ENCODE results near the gene MYZAP. TPM values are rescaled to one million over a fixed set of nuclear protein-coding genes. Genes with fewer than 3 reads are reported as not detected.

Gene MYZAP
- total and polyA plus RNA-seq, 2 of the 13 experiments (the other 11 are each of a cell fraction or from before 2014, with no cell fraction given), result not detected

DNA sequence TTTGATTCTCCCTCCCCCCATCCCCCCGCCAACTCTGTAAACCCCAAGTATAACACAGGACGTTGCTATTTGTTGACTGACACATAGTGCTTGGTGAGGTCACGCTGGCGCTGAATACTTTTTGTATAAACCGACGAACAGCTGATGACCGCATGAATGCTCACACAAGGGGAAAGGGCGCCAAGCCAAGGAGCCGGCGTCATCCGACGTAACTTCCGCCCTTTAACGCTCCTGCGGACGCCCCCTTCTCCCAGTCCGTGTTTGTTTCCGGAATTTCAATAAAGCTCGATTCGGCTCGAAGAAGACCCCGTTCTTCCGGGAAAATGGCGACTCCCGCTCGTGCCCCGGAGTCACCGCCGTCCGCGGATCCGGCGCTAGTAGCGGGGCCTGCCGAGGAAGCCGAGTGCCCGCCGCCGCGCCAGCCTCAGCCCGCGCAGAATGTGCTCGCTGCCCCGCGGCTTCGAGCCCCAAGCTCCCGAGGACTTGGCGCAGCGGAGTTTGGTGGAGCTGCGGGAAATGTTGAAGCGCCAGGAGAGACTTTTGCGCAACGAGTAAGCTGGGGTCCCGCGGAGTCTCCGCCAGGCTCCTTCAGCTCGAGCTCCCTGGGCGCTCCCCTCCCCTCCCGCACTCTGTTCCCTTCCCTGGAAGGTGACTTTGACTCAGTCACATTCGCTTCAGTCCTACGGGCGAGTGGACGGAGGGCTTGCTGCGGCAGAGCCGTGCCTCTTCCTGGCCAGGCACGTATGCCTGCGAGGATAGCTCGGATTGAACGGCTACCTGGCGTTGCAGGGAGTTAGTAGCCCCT is 114.9 kb downstream of the MYZAP start, which contains the start of gene POLR2M (continued):
- TF ChIP-seq DBP (CRISPR knock-in tag; IDR thresholded peaks at IDR 0.05; ENCODE audit: not compliant biosample characterization), result no peak
- no peak for TF ChIP-seq TEAD2 (CRISPR knock-in tag; IDR thresholded peaks at IDR 0.05)
- peak; percentile 13; the same call in 1 of the 2 replicates for TF ChIP-seq ZNF12 (CRISPR knock-in tag; IDR thresholded peaks at IDR 0.05)
- no peak for TF ChIP-seq ZBTB8A (CRISPR knock-in tag; IDR thresholded peaks at IDR 0.05; ENCODE audit: borderline replicate concordance, low read depth)
- TF ChIP-seq, protein P1, sequence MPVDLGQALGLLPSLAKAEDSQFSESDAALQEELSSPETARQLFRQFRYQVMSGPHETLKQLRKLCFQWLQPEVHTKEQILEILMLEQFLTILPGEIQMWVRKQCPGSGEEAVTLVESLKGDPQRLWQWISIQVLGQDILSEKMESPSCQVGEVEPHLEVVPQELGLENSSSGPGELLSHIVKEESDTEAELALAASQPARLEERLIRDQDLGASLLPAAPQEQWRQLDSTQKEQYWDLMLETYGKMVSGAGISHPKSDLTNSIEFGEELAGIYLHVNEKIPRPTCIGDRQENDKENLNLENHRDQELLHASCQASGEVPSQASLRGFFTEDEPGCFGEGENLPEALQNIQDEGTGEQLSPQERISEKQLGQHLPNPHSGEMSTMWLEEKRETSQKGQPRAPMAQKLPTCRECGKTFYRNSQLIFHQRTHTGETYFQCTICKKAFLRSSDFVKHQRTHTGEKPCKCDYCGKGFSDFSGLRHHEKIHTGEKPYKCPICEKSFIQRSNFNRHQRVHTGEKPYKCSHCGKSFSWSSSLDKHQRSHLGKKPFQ (CRISPR knock-in tag; IDR thresholded peaks at IDR 0.05; ENCODE audit: insufficient replicate concordance), result peak; percentile 35
- 0 out of 2 replicates have a peak, but pooled peaks have one; percentile 24 for TF ChIP-seq ZNF33B (CRISPR knock-in tag; IDR thresholded peaks at IDR 0.05)
- TF ChIP-seq, protein P2, sequence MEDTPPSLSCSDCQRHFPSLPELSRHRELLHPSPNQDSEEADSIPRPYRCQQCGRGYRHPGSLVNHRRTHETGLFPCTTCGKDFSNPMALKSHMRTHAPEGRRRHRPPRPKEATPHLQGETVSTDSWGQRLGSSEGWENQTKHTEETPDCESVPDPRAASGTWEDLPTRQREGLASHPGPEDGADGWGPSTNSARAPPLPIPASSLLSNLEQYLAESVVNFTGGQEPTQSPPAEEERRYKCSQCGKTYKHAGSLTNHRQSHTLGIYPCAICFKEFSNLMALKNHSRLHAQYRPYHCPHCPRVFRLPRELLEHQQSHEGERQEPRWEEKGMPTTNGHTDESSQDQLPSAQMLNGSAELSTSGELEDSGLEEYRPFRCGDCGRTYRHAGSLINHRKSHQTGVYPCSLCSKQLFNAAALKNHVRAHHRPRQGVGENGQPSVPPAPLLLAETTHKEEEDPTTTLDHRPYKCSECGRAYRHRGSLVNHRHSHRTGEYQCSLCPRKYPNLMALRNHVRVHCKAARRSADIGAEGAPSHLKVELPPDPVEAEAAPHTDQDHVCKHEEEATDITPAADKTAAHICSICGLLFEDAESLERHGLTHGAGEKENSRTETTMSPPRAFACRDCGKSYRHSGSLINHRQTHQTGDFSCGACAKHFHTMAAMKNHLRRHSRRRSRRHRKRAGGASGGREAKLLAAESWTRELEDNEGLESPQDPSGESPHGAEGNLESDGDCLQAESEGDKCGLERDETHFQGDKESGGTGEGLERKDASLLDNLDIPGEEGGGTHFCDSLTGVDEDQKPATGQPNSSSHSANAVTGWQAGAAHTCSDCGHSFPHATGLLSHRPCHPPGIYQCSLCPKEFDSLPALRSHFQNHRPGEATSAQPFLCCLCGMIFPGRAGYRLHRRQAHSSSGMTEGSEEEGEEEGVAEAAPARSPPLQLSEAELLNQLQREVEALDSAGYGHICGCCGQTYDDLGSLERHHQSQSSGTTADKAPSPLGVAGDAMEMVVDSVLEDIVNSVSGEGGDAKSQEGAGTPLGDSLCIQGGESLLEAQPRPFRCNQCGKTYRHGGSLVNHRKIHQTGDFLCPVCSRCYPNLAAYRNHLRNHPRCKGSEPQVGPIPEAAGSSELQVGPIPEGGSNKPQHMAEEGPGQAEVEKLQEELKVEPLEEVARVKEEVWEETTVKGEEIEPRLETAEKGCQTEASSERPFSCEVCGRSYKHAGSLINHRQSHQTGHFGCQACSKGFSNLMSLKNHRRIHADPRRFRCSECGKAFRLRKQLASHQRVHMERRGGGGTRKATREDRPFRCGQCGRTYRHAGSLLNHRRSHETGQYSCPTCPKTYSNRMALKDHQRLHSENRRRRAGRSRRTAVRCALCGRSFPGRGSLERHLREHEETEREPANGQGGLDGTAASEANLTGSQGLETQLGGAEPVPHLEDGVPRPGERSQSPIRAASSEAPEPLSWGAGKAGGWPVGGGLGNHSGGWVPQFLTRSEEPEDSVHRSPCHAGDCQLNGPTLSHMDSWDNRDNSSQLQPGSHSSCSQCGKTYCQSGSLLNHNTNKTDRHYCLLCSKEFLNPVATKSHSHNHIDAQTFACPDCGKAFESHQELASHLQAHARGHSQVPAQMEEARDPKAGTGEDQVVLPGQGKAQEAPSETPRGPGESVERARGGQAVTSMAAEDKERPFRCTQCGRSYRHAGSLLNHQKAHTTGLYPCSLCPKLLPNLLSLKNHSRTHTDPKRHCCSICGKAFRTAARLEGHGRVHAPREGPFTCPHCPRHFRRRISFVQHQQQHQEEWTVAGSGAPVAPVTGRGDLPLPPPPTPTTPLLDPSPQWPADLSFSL (CRISPR knock-in tag; IDR thresholded peaks at IDR 0.05), result no peak
- TF ChIP-seq TBX2 (CRISPR knock-in tag; IDR thresholded peaks at IDR 0.05; ENCODE audit: borderline replicate concordance), result peak; percentile 65
- no peak for TF ChIP-seq PRPF4 (IDR thresholded peaks at IDR 0.05; ENCODE audit: low read depth, low read length, poor library complexity, severe bottlenecking)
- TF ChIP-seq ZSCAN20 (CRISPR knock-in tag; IDR thresholded peaks at IDR 0.05; ENCODE audit: borderline replicate concordance), result no peak
- TF ChIP-seq NR1H2 (CRISPR knock-in tag; IDR thresholded peaks at IDR 0.05; ENCODE audit: borderline replicate concordance, low read depth), result 0 out of 2 replicates have a peak, but pooled peaks have one; percentile 25
- TF ChIP-seq ZNF34 (CRISPR knock-in tag; IDR thresholded peaks at IDR 0.05; ENCODE audit: borderline replicate concordance), result no peak
- TF ChIP-seq TFE3 (CRISPR knock-in tag; IDR thresholded peaks at IDR 0.05), result peak; percentile 47; the same call in 1 of the 2 replicates
- TF ChIP-seq ZNF431 (CRISPR knock-in tag; IDR thresholded peaks at IDR 0.05; ENCODE audit: borderline replicate concordance, low read depth), result no peak
- TF ChIP-seq ETV5 (CRISPR knock-in tag; IDR thresholded peaks at IDR 0.05; ENCODE audit: borderline replicate concordance), result peak; percentile 78; the same call in 1 of the 2 replicates
- peak; percentile 46; the same call in 1 of the 2 replicates for TF ChIP-seq SOX5 (CRISPR knock-in tag; IDR thresholded peaks at IDR 0.05; ENCODE audit: borderline replicate concordance)
- no peak for TF ChIP-seq ZNF260 (CRISPR knock-in tag; IDR thresholded peaks at IDR 0.05; ENCODE audit: borderline replicate concordance, low read depth)
